GM23338 (cell line): ENCODE measurements around the gene ASZ1. TPM values are rescaled to one million over a fixed set of nuclear protein-coding genes. Genes with fewer than 3 reads are reported as not detected.
A peak's percentile ranks its signal among the peaks of the same experiment; 100 is the strongest.

Experiments
- ATAC-seq: fragments of 200-7000 bp; cut with Tn5 transposase; 3 replicates; pipeline ENCODE4 v1.9.1; 2020
- DNase-seq: peaks from one replicate; pipeline ENCODE4 v3.0.0-alpha.2; 2015; ENCODE audit warnings: low spot score
- H2AFZ ChIP-seq: fragments of 200-600 bp; sonication (generic); 2 replicates; pipeline ENCODE4 v1.8.0; 2016; ENCODE audit warnings: antibody characterized with exemption, mild to moderate bottlenecking, moderate library complexity
- H3F3A ChIP-seq: fragments of 200-600 bp; sonication (generic); replicated peaks from 2 replicates; pipeline ENCODE4 v1.8.0; 2017; ENCODE audit warnings: antibody characterized with exemption, mixed run types, low read depth
- H3K27ac ChIP-seq: fragments of 200-600 bp; sonication (generic); 2 replicates; pipeline ENCODE4 v1.6.1; 2016; ENCODE audit warnings: low read depth
- H3K27me3 ChIP-seq: fragments of 200-600 bp; sonication (generic); 2 replicates; pipeline ENCODE4 v1.8.0; 2016; ENCODE audit warnings: mild to moderate bottlenecking, mixed run types, moderate library complexity; ENCODE audit not compliant: insufficient read depth
- H3K36me3 ChIP-seq: fragments of 200-600 bp; sonication (generic); 2 replicates; pipeline ENCODE4 v1.8.0; 2016; ENCODE audit warnings: mild to moderate bottlenecking; ENCODE audit not compliant: insufficient read depth
- H3K4me1 ChIP-seq: fragments of 200-600 bp; sonication (generic); 2 replicates; pipeline ENCODE4 v1.8.0; 2016; ENCODE audit warnings: mild to moderate bottlenecking, moderate library complexity; ENCODE audit not compliant: insufficient read depth
- H3K4me2 ChIP-seq: fragments of 200-600 bp; sonication (generic); 2 replicates; pipeline ENCODE4 v1.7.1; 2017; ENCODE audit warnings: mixed run types
- H3K4me3 ChIP-seq: fragments of 200-600 bp; sonication (generic); 2 replicates; pipeline ENCODE4 v1.6.1; 2016; ENCODE audit warnings: mixed run types
- H3K79me2 ChIP-seq: fragments of 200-600 bp; sonication (generic); replicated peaks from 2 replicates; pipeline ENCODE4 v1.8.0; 2017; ENCODE audit warnings: mild to moderate bottlenecking; ENCODE audit not compliant: insufficient read depth
- H3K9me2 ChIP-seq: fragments of 200-600 bp; sonication (generic); 2 replicates; pipeline ENCODE4 v1.8.0; 2017; ENCODE audit not compliant: insufficient read depth
- H4K20me1 ChIP-seq: fragments of 200-600 bp; sonication (generic); replicated peaks from 2 replicates; pipeline ENCODE4 v1.8.0; 2017; ENCODE audit warnings: mild to moderate bottlenecking; ENCODE audit not compliant: insufficient read depth
- H3K27ac Mint-ChIP-seq: 2 replicates; pipeline ENCODE4 v1.8.0; 2020; ENCODE audit warnings: inconsistent platforms, mild to moderate bottlenecking, moderate library complexity, mixed read lengths
- H3K27me3 Mint-ChIP-seq: 3 replicates; pipeline ENCODE4 v1.8.0; 2022; ENCODE audit warnings: low read depth, mild to moderate bottlenecking, moderate library complexity, mixed read lengths, inconsistent platforms; ENCODE audit not compliant: insufficient read depth, poor library complexity
- H3K36me3 Mint-ChIP-seq: 3 replicates; pipeline ENCODE4 v1.8.0; 2021; ENCODE audit warnings: low read depth, mild to moderate bottlenecking, inconsistent platforms, moderate library complexity, mixed read lengths
- H3K4me1 Mint-ChIP-seq: 3 replicates; pipeline ENCODE4 v1.8.0; 2020; ENCODE audit warnings: mild to moderate bottlenecking, inconsistent platforms, mixed read lengths
- H3K4me3 Mint-ChIP-seq: 3 replicates; pipeline ENCODE4 v1.8.0; 2021; ENCODE audit warnings: moderate library complexity, mild to moderate bottlenecking, inconsistent platforms, mixed read lengths
- H3K9me3 Mint-ChIP-seq: 3 replicates; pipeline ENCODE4 v1.8.0; 2020; ENCODE audit warnings: moderate library complexity, mild to moderate bottlenecking, inconsistent platforms, mixed read lengths
- CTCF ChIP-seq, 2 experiments: fragments of 200-600 bp in 1 of 2; sonication (generic) in 1 of 2; conservative IDR thresholded peaks; 2 replicates each; pipeline versions ENCODE4 v1.5.1 to v1.6.1; 2016 to 2017; ENCODE audit warnings: antibody characterized with exemption in 2 of 2, low read depth in 2 of 2, mild to moderate bottlenecking in 2 of 2, moderate library complexity in 1 of 2
- JUNB ChIP-seq: IDR thresholded peaks from one replicate; pipeline ENCODE4 v1.6.1; 2016; ENCODE audit warnings: antibody characterized with exemption; ENCODE audit not compliant: unreplicated experiment
- ZNF462 ChIP-seq: fragments of 250-450 bp; sonication (Bioruptor Pico); IDR thresholded peaks from 2 replicates; pipeline ENCODE4 v1.5.0; 2020; ENCODE audit warnings: mild to moderate bottlenecking, moderate library complexity
- polyA plus RNA-seq: library from polyadenylated mRNA; unstranded; fragments of >200 nt; fragmentation: Nextera tagmentation; extraction: Ambion mirVana; gene quantifications from 2 replicates; pipeline ENCODE4 v1.2.1, GENCODE V29; 2016
- total RNA-seq: library from RNA; depleted of rRNA; stranded (reverse); fragments of >200 nt; shearing (Covaris generic); gene quantifications from 2 replicates; pipeline ENCODE4 v1.2.3, GENCODE V29; 2014

ASZ1 gene
- total and polyA plus RNA-seq, 2 experiments from 2014 or later: not detected

GRCh38 chr7:117458977-117459583, 31.8 kb upstream of the ASZ1 start:
- no peaks in the 10 kb centered on the region for H3K4me1 Mint-ChIP-seq
- no peak overlapping the region for H3K27ac Mint-ChIP-seq
- Histone ChIP-seq H3K4me1 (no peaks in the 10 kb centered on the region), H3K4me3 (no peak overlapping the region), H3F3A (no peaks in the 10 kb centered on the region), H3K9me2 (no peaks in the 10 kb centered on the region), H3K27ac (no peak overlapping the region), H3K4me2 (no peak overlapping the region), H3K79me2 (no peaks in the 10 kb centered on the region), H3K27me3 (no peaks in the 10 kb centered on the region), H4K20me1 (no peaks in the 10 kb centered on the region), H2AFZ (no peak overlapping the region), H3K36me3 (no peaks in the 10 kb centered on the region)
- H3K4me3 Mint-ChIP-seq: no peak overlapping the region
- peak in 1 of 2 experiments; percentile 80; a peak in 3 of 4 replicates for TF ChIP-seq CTCF (conservative IDR thresholded peaks at IDR 0.05; ENCODE audit: low read depth in 2 of 2)
- no peak for TF ChIP-seq ZNF462 (CRISPR knock-in tag)
- ATAC-seq (no peak), DNase-seq (peak; percentile 71)
- H3K36me3 Mint-ChIP-seq: no peaks in the 10 kb centered on the region
- peaks cover 2% of the 10 kb centered on the region for H3K27me3 Mint-ChIP-seq
- H3K9me3 Mint-ChIP-seq: peaks cover 5% of the 10 kb centered on the region; the same call in 1 of the 3 replicates

DNA sequence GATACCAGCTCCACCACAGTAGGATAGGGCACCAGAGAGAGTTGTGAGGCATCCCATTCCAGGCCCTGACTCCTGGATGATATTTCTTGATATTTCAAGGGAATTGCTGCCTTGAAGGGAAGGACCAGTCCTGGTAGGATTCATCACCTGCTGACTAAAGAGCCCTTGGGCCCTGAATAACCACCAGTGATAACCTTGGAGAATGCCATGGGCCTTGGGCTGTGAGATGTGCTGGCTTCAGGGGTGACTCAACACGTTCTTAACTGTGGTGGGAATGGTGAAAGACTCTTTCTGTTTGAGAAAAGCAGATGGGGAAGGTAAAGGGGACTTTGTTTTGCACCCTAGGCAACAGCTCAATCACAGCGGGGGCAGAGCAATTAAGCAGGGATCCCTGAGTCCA, 21.4 kb upstream of the ASZ1 start:
- no peak for ATAC-seq
- no peaks in the 10 kb centered on the region for H3F3A ChIP-seq
- no peaks in the 10 kb centered on the region for H3K9me2 ChIP-seq
- no peak for DNase-seq
- no peaks in the 10 kb centered on the region for H4K20me1 ChIP-seq
- H3K27me3 ChIP-seq: no peaks in the 10 kb centered on the region
- no peaks in the 10 kb centered on the region for H3K79me2 ChIP-seq
- Mint-ChIP-seq H3K9me3 (no peaks in the 10 kb centered on the region), H3K27me3 (no peaks in the 10 kb centered on the region), H3K4me1 (no peaks in the 10 kb centered on the region), H3K36me3 (no peaks in the 10 kb centered on the region), H3K27ac (no peak overlapping the region), H3K4me3 (no peak overlapping the region)
- no peaks in the 10 kb centered on the region for H3K4me1 ChIP-seq
- H2AFZ ChIP-seq: no peak overlapping the region
- no peak overlapping the region for H3K4me3 ChIP-seq
- no peak overlapping the region for H3K4me2 ChIP-seq
- no peak overlapping the region for H3K27ac ChIP-seq
- no peaks in the 10 kb centered on the region for H3K36me3 ChIP-seq
- TF ChIP-seq JUNB (no peak), ZNF462 (CRISPR knock-in tag) (no peak)
